ENCODE data around the gene EEF1AKMT2.

DNA sequence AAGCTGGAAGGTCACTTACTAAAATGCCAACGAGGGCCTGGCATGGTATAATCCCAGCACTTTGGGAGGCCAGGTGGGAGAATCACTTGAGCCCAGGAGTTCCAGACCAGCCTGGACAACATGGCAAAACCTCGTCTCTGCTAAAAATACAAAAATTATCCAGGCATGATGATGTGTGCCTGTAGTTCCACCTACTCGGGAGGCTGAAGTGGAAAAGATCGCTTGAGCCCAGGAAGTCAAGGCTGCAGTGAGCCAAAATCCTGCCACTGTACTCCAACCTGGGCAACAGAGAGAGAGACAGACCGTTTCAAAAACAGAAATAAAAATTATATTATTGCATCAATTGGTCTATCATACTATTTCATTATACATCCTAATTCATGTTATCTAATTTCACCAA lies 29.4 kb downstream of the EEF1AKMT2 start:
- TF ChIP-seq CTCF (IDR thresholded peaks at IDR 0.05) (no peak), YY1 (IDR thresholded peaks at IDR 0.05; ENCODE audit: low read depth) (no peak), FOSL2 (IDR thresholded peaks at IDR 0.05; ENCODE audit: borderline replicate concordance, low read depth) (no peak), TAF1 (IDR thresholded peaks at IDR 0.05; ENCODE audit: borderline replicate concordance, low read depth, low read length) (no peak), RAD21 (IDR thresholded peaks at IDR 0.05; ENCODE audit: low read length) (no peak), POLR2AphosphoS5 (IDR thresholded peaks at IDR 0.05; ENCODE audit: low read depth, low read length) (no peak), REST (IDR thresholded peaks at IDR 0.05; ENCODE audit: low read depth, low read length) (no peak), JUND (IDR thresholded peaks at IDR 0.05) (no peak), FOXJ3 (CRISPR knock-in tag; IDR thresholded peaks at IDR 0.05) (no peak), NFIC (IDR thresholded peaks at IDR 0.05; ENCODE audit: borderline replicate concordance) (no peak), TEAD4 (IDR thresholded peaks at IDR 0.05; ENCODE audit: borderline replicate concordance, insufficient read depth) (no peak), MXI1 (IDR thresholded peaks at IDR 0.05; ENCODE audit: low read depth, low read length) (no peak)
- TF ChIP-seq, protein P1, sequence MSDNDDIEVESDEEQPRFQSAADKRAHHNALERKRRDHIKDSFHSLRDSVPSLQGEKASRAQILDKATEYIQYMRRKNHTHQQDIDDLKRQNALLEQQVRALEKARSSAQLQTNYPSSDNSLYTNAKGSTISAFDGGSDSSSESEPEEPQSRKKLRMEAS (IDR thresholded peaks at IDR 0.05; ENCODE audit: low read depth): no peak

Data from SK-N-SH (cell line).